ENCODE results near the gene MEIS2.

GRCh38 chr15:37070686-37071085 is 29.7 kb downstream of the MEIS2 start:
- TF ChIP-seq POLR2A (IDR thresholded peaks at IDR 0.05; ENCODE audit: low read depth, low read length) (no peak), CTCF (IDR thresholded peaks at IDR 0.05; ENCODE audit: extremely low read depth in 1 of 2, insufficient read depth in 1 of 2, low read depth in 1 of 2, low read length in 2 of 2) (no peak)
